ENCODE data around the gene KIF3A.

GRCh38 chr5:132653716-132654115 is 83.6 kb downstream of the KIF3A start:
- TF ChIP-seq POLR2A (IDR thresholded peaks at IDR 0.05) = no peak
- TF ChIP-seq CTCF (IDR thresholded peaks at IDR 0.05) = no peak

All from heart left ventricle (tissue), 13 donors.